Thoracic aorta (tissue), 2 donors: ENCODE results near the gene NPEPPS. TPM values are rescaled to one million over a fixed set of nuclear protein-coding genes. Genes with fewer than 3 reads are reported as not detected.

ENCODE experiments used
- ATAC-seq: fragments of 150-250 bp; one replicate; pipeline ENCODE4 v1.8.0; 2017; ENCODE audit warnings: low read depth; ENCODE audit not compliant: insufficient number of reproducible peaks, low FRiP score
- DNase-seq: peaks from one replicate; pipeline ENCODE4 v3.0.0-alpha.2; 2020; ENCODE audit warnings: low spot score
- H3K27ac ChIP-seq, 2 donors: fragments of 200-600 bp; sonication (generic); 1 replicate in 1 of 2; 2 replicates in 1 of 2; pipeline ENCODE4 v1.5.1; 2016; ENCODE audit warnings: mild to moderate bottlenecking in 2 of 2, moderate library complexity in 2 of 2
- H3K27me3 ChIP-seq: fragments of 200-600 bp; sonication (generic); replicated peaks from 2 replicates; pipeline ENCODE4 v1.6.0; 2016; ENCODE audit warnings: mild to moderate bottlenecking; ENCODE audit not compliant: insufficient read depth
- H3K36me3 ChIP-seq: fragments of 200-600 bp; sonication (generic); one replicate; pipeline ENCODE4 v1.5.1; 2016
- H3K4me1 ChIP-seq, 2 donors: fragments of 200-600 bp; sonication (generic); 1 replicate in 1 of 2; 2 replicates in 1 of 2; pipeline versions ENCODE4 v1.5.1 to v1.6.0; 2016; ENCODE audit warnings: low read depth in 2 of 2, mild to moderate bottlenecking in 1 of 2; ENCODE audit not compliant: control insufficient read depth in 1 of 2
- H3K4me3 ChIP-seq: fragments of 200-600 bp; sonication (generic); 2 replicates; pipeline ENCODE4 v1.5.1; 2016; ENCODE audit warnings: mild to moderate bottlenecking
- H3K9me3 ChIP-seq: fragments of 200-600 bp; sonication (generic); 2 replicates; pipeline ENCODE4 v1.5.1; 2016
- total RNA-seq, 2 donors: library from RNA; depleted of rRNA; stranded (reverse); fragments of >200 nt; gene quantifications; one replicate each; pipeline versions ENCODE4 v1.1.0 to v1.2.3, GENCODE V29; 2016
- TF ChIP-seq, protein P1 (sequence below): fragments of 200-600 bp; sonication (generic); IDR thresholded peaks from one replicate; pipeline ENCODE4 v1.5.1; 2019; ENCODE audit warnings: antibody characterized with exemption

Gene NPEPPS
- total RNA-seq, 2 donors from 2014 or later, result 135 to 138 TPM

DNA sequence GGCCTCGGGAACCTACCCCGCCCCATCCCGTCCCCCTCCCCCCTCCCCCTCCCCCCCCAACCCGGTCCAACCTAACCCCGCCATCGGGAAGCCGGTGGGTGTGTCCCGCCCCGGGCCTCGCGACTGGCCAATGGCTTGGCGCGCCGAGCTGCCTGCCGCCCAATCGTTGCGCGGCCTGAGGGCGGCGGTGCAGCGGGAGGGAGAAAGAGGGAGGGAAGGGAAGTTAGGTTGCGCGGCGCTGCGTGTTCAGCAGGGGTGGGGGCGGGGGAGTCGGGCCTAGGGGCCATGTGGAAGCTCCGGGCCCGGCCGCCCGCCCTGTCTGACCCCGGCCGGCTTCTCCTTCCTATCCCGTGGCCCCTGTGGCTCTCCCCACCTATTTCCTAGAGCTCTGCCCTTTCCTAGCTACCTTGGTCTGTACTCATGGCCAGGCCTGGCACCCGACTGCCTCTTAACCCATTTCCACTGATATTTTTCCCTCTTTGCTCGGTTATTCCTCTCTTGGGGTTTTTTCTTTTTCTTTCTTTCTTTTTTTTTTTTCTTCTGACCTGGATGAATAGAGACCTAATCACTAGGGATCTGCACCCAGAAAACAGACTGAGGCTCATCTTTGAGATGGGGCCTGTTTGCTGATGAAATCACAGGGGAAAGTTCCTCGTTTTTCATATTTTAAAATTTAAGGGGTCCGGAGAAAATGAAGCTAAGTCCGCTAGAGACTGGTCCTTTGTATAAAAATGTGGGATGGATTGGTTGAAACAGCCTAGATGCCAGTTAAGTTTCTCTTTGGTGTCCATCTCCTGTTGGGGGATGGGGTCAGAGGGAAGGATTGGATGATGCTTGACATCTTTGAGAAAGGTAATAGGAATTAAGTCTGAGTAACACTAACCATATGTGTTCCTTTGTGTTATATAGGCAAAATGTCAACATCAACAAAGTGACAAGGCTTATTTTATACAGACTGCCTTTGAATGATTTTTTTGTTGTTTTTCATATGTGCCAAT, 119.9 kb downstream of the NPEPPS start:
- DNase-seq (peak; percentile 75), ATAC-seq (peak; percentile 8)
- H3K36me3 ChIP-seq, result peaks cover 22% of the 10 kb centered on the region
- H3K27ac ChIP-seq, result peak overlapping the region; percentile 29 to 30
- H3K4me3 ChIP-seq, result peak overlapping the region; percentile 75
- TF ChIP-seq, protein P1, sequence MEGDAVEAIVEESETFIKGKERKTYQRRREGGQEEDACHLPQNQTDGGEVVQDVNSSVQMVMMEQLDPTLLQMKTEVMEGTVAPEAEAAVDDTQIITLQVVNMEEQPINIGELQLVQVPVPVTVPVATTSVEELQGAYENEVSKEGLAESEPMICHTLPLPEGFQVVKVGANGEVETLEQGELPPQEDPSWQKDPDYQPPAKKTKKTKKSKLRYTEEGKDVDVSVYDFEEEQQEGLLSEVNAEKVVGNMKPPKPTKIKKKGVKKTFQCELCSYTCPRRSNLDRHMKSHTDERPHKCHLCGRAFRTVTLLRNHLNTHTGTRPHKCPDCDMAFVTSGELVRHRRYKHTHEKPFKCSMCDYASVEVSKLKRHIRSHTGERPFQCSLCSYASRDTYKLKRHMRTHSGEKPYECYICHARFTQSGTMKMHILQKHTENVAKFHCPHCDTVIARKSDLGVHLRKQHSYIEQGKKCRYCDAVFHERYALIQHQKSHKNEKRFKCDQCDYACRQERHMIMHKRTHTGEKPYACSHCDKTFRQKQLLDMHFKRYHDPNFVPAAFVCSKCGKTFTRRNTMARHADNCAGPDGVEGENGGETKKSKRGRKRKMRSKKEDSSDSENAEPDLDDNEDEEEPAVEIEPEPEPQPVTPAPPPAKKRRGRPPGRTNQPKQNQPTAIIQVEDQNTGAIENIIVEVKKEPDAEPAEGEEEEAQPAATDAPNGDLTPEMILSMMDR, result no peak
- peaks cover 8 to 29% of the 10 kb centered on the region in 2 donors for H3K4me1 ChIP-seq
- no peaks in the 10 kb centered on the region for H3K9me3 ChIP-seq
- no peaks in the 10 kb centered on the region for H3K27me3 ChIP-seq

DNA sequence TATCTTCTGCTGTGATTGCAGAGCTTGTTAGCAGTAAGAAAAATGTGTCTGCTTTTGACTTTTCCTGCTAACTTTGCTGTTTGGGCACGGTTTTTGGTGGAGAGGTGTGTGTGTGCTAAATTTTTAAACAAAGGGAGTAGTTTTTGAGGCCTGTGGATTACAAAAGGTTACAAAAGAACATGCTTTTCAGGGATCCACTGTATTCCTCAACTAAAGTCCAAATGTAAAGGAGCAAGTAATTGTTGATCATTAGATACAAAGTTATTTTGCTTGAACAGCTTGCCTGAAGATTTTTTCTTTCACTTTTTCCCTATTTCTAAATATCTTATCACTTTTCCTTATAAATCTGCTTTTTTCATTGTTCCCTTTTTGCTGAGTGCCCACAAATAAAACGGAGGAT, 120.8 kb downstream of the NPEPPS start:
- Histone ChIP-seq H3K9me3 (no peaks in the 10 kb centered on the region), H3K36me3 (peaks cover 28% of the 10 kb centered on the region), H3K4me1 (peaks cover 8 to 29% of the 10 kb centered on the region in 2 donors), H3K4me3 (no peak overlapping the region), H3K27me3 (no peaks in the 10 kb centered on the region), H3K27ac (no peak overlapping the region)
- DNase-seq, result no peak
- TF ChIP-seq, protein P1, result no peak
- ATAC-seq, result no peak

DNA sequence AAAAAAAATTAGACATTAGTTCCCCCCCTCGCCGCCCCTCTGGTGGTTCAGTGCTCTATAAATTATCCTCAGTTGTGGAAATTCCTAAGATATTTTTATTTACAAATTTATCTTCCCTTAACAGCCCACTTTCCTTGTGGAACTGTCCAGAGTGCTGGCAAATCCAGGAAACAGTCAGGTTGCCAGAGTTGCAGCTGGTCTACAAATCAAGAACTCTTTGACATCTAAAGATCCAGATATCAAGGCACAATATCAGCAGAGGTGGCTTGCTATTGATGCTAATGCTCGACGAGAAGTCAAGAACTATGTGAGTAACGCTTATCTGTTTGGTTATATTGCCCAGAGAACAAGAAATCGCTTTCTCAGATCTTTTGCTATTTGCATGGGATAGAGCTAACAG, 121.7 kb downstream of the NPEPPS start:
- Histone ChIP-seq H3K4me3 (no peak overlapping the region), H3K36me3 (peaks cover 36% of the 10 kb centered on the region), H3K4me1 (peaks cover 8 to 29% of the 10 kb centered on the region in 2 donors), H3K27ac (no peak overlapping the region), H3K9me3 (no peaks in the 10 kb centered on the region), H3K27me3 (no peaks in the 10 kb centered on the region)
- no peak for ATAC-seq
- TF ChIP-seq, protein P1, result no peak
- no peak for DNase-seq

DNA sequence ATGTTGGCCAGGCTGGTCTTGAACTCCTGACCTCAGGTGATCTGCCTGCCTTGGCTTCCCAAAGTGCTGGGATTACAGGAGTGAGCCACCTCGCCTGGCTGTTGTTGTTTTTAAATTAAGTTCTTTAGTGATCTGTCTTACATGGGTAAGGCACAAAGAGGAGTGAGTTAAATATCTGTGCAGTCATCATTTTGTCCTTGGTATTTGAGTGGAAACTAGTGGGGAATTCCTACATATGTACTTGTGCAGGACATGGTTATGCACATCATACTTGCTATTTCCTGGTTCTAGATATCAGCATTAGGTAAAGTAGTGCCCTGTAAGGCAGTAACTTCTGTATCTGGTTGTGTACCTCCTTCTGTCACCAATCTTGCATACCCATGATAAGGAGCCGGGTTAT, 122.5 kb downstream of the NPEPPS start:
- TF ChIP-seq, protein P1, result no peak
- peaks cover 45% of the 10 kb centered on the region for H3K36me3 ChIP-seq
- H3K4me1 ChIP-seq, result peaks cover 6 to 25% of the 10 kb centered on the region in 2 donors
- no peaks in the 10 kb centered on the region for H3K27me3 ChIP-seq
- H3K27ac ChIP-seq, result no peak overlapping the region
- no peak for ATAC-seq
- DNase-seq, result no peak
- no peaks in the 10 kb centered on the region for H3K9me3 ChIP-seq
- H3K4me3 ChIP-seq, result no peak overlapping the region

DNA sequence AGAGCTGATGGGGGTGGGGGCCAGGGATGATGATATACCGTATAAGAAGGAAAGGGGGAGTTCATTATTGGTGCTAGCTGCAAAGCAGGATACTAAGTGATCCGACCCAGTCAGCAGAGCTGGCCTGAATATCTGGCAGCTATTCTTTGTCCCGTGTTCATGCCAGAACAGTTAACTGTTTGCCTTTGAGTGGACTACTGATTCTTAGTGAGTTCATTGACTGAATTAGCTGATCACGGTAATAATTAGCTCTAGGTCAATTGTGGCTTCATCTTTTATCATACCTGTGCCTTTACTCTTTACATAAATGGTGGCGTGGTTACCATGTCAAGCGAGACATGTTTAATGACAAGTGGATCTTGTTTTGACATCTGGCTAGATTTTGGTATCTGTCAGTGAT, 124.1 kb downstream of the NPEPPS start:
- Histone ChIP-seq H3K27me3 (no peaks in the 10 kb centered on the region), H3K4me1 (peaks cover 5 to 20% of the 10 kb centered on the region in 2 donors), H3K4me3 (no peak overlapping the region), H3K27ac (no peak overlapping the region), H3K36me3 (peaks cover 51% of the 10 kb centered on the region), H3K9me3 (no peaks in the 10 kb centered on the region)
- TF ChIP-seq, protein P1, result no peak
- ATAC-seq, result no peak
- no peak for DNase-seq
